ENCODE measurements around the gene ZFYVE27.
"Not testable (repeated sequence)": the region's sequence is repeated elsewhere in the genome, so short reads cannot be mapped to it uniquely, and the experiment has no call there.

Gene ZFYVE27, protein sequence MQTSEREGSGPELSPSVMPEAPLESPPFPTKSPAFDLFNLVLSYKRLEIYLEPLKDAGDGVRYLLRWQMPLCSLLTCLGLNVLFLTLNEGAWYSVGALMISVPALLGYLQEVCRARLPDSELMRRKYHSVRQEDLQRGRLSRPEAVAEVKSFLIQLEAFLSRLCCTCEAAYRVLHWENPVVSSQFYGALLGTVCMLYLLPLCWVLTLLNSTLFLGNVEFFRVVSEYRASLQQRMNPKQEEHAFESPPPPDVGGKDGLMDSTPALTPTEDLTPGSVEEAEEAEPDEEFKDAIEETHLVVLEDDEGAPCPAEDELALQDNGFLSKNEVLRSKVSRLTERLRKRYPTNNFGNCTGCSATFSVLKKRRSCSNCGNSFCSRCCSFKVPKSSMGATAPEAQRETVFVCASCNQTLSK

DNA sequence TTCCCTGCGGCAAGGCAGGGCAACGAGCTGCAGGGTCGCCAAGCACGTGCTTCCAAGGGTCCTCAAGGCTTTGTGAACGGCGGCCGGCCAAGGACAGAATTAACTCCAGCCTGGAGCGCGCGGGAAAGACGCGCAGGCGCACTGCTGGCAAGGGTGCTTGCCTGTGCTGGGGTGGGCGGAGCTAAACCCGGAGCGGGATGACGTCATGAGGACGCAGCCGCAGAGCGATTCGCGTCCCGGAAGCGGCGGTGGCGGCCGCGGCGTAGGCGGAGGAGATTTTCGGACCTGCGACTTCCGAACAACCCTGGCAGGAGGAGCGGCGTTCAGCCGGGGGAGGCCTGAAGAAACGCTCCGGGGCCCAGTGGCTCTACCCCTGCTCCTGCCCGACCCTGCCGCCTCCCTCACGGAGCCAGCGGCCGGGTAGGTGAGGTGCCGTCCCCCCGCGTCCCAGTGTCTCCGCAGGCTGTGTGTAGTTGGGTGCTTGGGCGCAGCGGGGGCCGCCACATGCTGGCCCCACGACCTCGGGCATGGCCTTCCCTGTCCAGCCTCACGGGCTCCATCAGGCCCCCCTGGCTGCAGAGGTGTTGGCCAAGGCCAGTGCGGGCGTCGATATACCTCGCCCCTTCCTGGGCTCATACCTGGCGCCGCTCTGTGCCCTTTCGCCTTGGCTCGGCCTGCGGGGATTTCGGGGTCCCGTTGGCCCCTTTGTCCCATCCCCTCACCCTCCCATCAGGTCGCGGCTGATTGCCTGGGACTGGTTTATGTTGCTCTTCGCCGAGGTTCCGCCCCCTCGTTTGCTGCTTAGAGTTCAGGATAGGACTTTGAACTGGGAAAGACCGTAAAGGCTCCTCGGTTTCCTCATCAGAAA, at the start of gene ZFYVE27:
Gene ZFYVE27 (plus strand): TSS at position 227 of the 868 bp plus-strand sequence. CDS start 1,350 bp downstream, outside the sequence.
- peak; percentile 80 for DNase-seq (ENCODE audit: extremely low read depth, low read depth)

GRCh38 chr10:97687785-97688781, 48.8 kb upstream of the ZFYVE27 start:
- TF ChIP-seq, protein P1, sequence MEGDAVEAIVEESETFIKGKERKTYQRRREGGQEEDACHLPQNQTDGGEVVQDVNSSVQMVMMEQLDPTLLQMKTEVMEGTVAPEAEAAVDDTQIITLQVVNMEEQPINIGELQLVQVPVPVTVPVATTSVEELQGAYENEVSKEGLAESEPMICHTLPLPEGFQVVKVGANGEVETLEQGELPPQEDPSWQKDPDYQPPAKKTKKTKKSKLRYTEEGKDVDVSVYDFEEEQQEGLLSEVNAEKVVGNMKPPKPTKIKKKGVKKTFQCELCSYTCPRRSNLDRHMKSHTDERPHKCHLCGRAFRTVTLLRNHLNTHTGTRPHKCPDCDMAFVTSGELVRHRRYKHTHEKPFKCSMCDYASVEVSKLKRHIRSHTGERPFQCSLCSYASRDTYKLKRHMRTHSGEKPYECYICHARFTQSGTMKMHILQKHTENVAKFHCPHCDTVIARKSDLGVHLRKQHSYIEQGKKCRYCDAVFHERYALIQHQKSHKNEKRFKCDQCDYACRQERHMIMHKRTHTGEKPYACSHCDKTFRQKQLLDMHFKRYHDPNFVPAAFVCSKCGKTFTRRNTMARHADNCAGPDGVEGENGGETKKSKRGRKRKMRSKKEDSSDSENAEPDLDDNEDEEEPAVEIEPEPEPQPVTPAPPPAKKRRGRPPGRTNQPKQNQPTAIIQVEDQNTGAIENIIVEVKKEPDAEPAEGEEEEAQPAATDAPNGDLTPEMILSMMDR (IDR thresholded peaks at IDR 0.05; ENCODE audit: low read depth, low read length), result no peak

More for the DNA sequence above, at the start of gene ZFYVE27:
- TF ChIP-seq, protein P1 (IDR thresholded peaks at IDR 0.05; ENCODE audit: low read depth, low read length), result no peak

DNA sequence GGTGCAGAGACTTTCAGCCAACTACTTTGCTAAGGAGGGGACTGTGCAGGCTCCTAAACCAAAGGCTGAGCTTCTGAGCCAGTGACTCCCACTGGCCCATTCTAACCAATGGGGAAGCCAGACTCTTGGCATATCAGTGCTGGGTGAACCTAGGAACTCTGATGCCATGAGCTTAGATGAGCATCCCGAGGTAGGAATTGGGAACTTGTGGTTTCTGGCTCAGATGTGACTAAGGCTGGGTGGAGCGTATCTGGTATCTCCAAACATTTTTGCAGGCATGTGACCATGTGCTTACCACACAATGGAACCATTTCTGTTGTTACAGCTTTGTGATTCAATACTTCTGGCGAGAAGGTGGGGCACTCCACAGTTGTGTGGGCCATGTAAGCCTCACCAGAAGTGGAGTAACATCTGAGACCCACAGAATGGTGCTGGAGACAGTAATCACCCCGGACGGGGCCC, 47.3 kb upstream of the ZFYVE27 start:
- TF ChIP-seq, protein P1 (IDR thresholded peaks at IDR 0.05; ENCODE audit: low read depth, low read length), result no peak
- peak; percentile 90 for DNase-seq (ENCODE audit: extremely low read depth, low read depth)

More at GRCh38 chr10:97687785-97688781, 48.8 kb upstream of the ZFYVE27 start:
- peak; percentile 63 for DNase-seq (ENCODE audit: extremely low read depth, low read depth)

DNA sequence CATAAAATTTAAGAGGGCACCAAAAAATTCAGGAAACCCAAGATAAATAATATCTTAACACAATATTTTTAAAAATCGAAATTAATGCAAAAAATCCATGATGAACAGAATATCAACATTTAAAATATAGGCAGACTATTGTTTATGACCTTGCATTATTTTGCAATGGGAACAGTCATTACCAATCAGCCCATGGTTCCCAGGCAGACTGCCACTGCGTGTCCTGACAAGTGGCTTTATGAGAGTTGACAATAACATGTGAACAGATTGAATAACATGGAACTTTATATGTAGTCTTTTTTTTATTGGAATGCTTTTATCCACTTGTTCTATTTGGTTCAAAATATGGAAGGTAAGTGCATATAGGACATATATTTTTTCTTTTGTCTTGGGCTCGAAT, 46.8 kb upstream of the ZFYVE27 start:
- no peak for DNase-seq (ENCODE audit: extremely low read depth, low read depth)
- TF ChIP-seq, protein P1 (IDR thresholded peaks at IDR 0.05; ENCODE audit: low read depth, low read length), result no peak

DNA sequence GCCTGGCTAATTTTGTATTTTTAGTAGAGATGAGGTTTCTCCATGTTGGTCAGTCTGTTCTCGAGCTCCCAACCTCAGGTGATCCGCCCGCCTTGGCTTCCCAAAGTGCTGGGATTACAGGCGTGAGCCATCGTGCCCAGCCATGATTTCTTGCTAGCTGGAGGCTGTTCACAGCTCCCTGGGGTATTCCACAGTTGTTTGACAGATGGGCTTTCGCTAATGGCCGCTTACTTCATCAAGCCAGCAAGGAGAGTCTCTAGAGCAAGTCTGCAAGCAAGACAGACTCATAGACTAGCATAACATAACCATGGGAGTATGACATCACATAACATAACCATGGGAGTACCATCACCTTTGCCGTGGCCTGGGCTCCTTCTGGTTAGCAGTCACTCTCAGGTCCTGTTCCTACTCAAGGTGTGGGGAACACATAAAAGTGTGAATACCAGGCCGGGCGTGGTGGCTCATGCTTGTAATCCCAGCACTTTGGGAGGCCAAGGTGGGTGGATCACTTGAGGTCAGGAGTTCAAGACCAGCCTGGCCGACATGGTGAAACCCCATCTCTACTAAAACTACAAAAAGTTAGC, 38.8 kb upstream of the ZFYVE27 start:
- not testable (repeated sequence) for DNase-seq (ENCODE audit: extremely low read depth, low read depth)

GRCh38 chr10:97701438-97702069, 35.4 kb upstream of the ZFYVE27 start:
- DNase-seq (ENCODE audit: extremely low read depth, low read depth), result no peak
- TF ChIP-seq, protein P1 (IDR thresholded peaks at IDR 0.05; ENCODE audit: low read depth, low read length), result peak; percentile 97

All from AG09319 (cell line).